Uterus (tissue), 2 donors: Measurements from ENCODE around the gene NCOA3.

Experiments used
- CTCF ChIP-seq, 4 experiments: fragments of 200-600 bp in 2 of 4; fragments of 450-650 bp in 2 of 4; sonication (generic) in 2 of 4; IDR thresholded peaks; one replicate each; pipeline ENCODE4 v1.5.1; 2016 to 2019; ENCODE audit warnings: antibody characterized with exemption in 4 of 4, mild to moderate bottlenecking in 2 of 4, moderate library complexity in 1 of 4
- POLR2A ChIP-seq, 2 donors: fragments of 450-650 bp; IDR thresholded peaks; one replicate each; pipeline ENCODE4 v1.6.1; 2016; ENCODE audit warnings: antibody characterized with exemption in 2 of 2, mild to moderate bottlenecking in 1 of 2, moderate library complexity in 1 of 2

DNA sequence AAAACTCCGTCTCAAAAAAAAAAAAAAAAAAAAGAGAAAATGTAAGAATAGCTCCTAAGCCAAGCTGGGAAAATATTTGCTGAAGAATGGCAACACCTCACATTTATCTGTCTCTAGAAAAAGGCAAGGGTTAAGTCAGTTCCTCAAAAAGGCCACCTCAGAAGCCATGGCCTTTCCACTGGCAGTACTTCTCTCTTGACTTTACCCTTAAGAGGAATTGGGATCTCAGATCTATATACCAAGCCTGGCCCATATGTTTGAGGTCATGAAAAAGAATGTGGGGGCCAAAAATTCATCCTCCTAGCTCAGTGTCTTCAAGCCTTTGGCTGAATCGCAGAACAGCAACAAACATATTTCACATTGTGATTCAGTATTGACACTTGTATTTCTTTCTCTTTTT lies 10.9 kb upstream of the NCOA3 start:
- TF ChIP-seq CTCF (IDR thresholded peaks at IDR 0.05) (no peak), POLR2A (IDR thresholded peaks at IDR 0.05) (no peak)
